Small intestine (tissue), 7 donors: ENCODE results near the gene ITLN2. TPM values are rescaled to one million over a fixed set of nuclear protein-coding genes. Genes with fewer than 3 reads are reported as not detected.
"Not testable (repeated sequence)": the region's sequence is repeated elsewhere in the genome, so short reads cannot be mapped to it uniquely, and the experiment has no call there.

Experiments
- DNase-seq, 2 donors: peaks; one replicate each; pipeline versions ENCODE4 v3.0.0 to v3.0.0-alpha.2; 2013
- FAIRE-seq: peaks from 2 replicates; lab custom pipeline; 2012; peaks lifted over from hg19 to GRCh38; lab: Jason Lieb, UNC
- H3K27ac ChIP-seq, 3 donors: one replicate each; pipeline ENCODE4 v1.5.1; 2013; ENCODE audit warnings: low read length in 2 of 3, mild to moderate bottlenecking in 2 of 3, control low read depth in 1 of 3, inconsistent platforms in 1 of 3, low read depth in 1 of 3, moderate library complexity in 1 of 3
- H3K27me3 ChIP-seq, 3 donors: one replicate each; pipeline ENCODE4 v1.6.1; 2013; ENCODE audit warnings: low read length in 3 of 3, inconsistent platforms in 1 of 3; ENCODE audit not compliant: control insufficient read depth in 3 of 3, insufficient read depth in 3 of 3
- H3K36me3 ChIP-seq, 3 donors: one replicate each; pipeline ENCODE4 v1.6.1; 2013; ENCODE audit warnings: low read length in 3 of 3, inconsistent platforms in 1 of 3, low read depth in 1 of 3, mild to moderate bottlenecking in 1 of 3, moderate library complexity in 1 of 3; ENCODE audit not compliant: control insufficient read depth in 3 of 3, insufficient read depth in 2 of 3
- H3K4me1 ChIP-seq, 3 donors: one replicate each; pipeline ENCODE4 v1.6.1; 2013; ENCODE audit warnings: low read length in 2 of 3, inconsistent platforms in 1 of 3, low read depth in 1 of 3, mild to moderate bottlenecking in 1 of 3, moderate library complexity in 1 of 3; ENCODE audit not compliant: control insufficient read depth in 3 of 3, insufficient read depth in 2 of 3
- H3K4me3 ChIP-seq, 3 donors: one replicate each; pipeline ENCODE4 v1.5.1; 2013; ENCODE audit warnings: low read length in 3 of 3, control low read depth in 1 of 3, inconsistent platforms in 1 of 3, low read depth in 1 of 3, mild to moderate bottlenecking in 1 of 3, moderate library complexity in 1 of 3
- H3K9me3 ChIP-seq, 2 donors: one replicate each; pipeline ENCODE4 v1.6.1; 2013; ENCODE audit warnings: low read depth in 1 of 2, low read length in 1 of 2; ENCODE audit not compliant: control insufficient read depth in 2 of 2, insufficient read depth in 1 of 2
- WGBS, 3 donors: extraction: QIAGEN DNeasy Blood & Tissue Kit; methylation state at CpG; one replicate each; pipeline ENCODE4 v1.1.7; 2013; 5-methylcytosine and 5-hydroxymethylcytosine counted together
- polyA plus RNA-seq, 4 donors: library from polyadenylated mRNA; stranded (reverse) in 3 of 4; unstranded in 1 of 4; fragments of 200-250 nt in 3 of 4; fragments of 120-200 nt in 1 of 4; gene quantifications; one replicate each; pipeline versions ENCODE4 v1.2.1 to v1.2.3, GENCODE V29; 2013
- donor health status: healthy with polysubstance abuse.
- donor health status: control.
- donor health status: control.
- donor health status: Bipolar disorder and iron deficiency.
- donor health status: healthy.

Gene ITLN2
- polyA plus RNA-seq, 4 donors: 1.7 to 318 (median 62.0) TPM

GRCh38 chr1:160935527-160936258 is 18.9 kb downstream of the ITLN2 start:
- H3K9me3 ChIP-seq: peaks cover 0 to 7% of the 10 kb centered on the region in 2 donors
- H3K4me3 ChIP-seq: no peak overlapping the region
- WGBS, 3 donors: 87% methylated on average over 12 of the region's 12 CpGs
- H3K27me3 ChIP-seq: no peaks in the 10 kb centered on the region
- no peaks in the 10 kb centered on the region for H3K36me3 ChIP-seq
- no peak for FAIRE-seq
- no peak for DNase-seq
- peaks cover 0 to 4% (median 0%) of the 10 kb centered on the region in 3 donors for H3K4me1 ChIP-seq
- no peak overlapping the region for H3K27ac ChIP-seq

- H3K9me3 ChIP-seq, H3K4me1 ChIP-seq, H3K27me3 ChIP-seq, H3K4me3 ChIP-seq, H3K27ac ChIP-seq, H3K36me3 ChIP-seq, DNase-seq, FAIRE-seq: not testable (repeated sequence)
- 95 to 96% (median 96%) methylated on average over 22 to 31 of the region's 31 CpGs for WGBS, 3 donors
Measured at GRCh38 chr1:160933305-160933704, 21.3 kb downstream of the ITLN2 start.

DNA sequence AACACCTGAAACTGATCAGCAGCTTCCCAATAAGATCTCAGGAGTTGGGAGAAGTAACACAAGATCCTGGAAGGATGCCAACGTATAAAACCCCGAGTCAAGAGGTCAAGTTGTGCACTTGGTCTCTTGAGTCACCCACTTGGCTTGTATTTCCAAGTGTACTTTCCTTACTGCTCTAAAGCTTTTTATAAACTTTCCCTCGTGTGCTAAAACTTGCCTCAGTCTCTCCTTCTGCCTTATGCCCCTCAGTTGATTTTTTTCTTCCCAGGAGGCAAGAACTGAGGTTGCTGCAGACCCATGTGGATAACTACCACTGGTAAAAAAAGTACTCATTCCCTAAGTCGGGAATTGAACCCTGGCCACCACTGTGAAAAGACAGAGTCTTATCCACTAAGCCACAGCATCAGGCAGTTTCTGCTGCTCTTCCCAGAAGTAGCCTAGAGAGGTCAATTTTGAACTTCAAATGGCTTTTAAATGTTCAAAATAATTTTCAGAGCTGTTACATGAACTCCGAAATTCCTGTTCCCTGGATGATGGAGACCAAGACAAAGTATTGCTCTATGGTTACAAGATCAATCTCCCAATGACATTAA is 28.9 kb downstream of the ITLN2 start:
- Histone ChIP-seq H3K4me1 (peaks cover 0 to 5% (median 0%) of the 10 kb centered on the region in 3 donors), H3K27me3 (no peaks in the 10 kb centered on the region), H3K4me3 (no peak overlapping the region), H3K27ac (peak overlapping the region; percentile 75 to 81 (median 81)), H3K36me3 (no peaks in the 10 kb centered on the region), H3K9me3 (peaks cover 0 to 40% of the 10 kb centered on the region in 2 donors)
- 36 to 69% (median 41%) methylated on average over 5 of the region's 5 CpGs for WGBS, 3 donors
- FAIRE-seq: no peak
- peak in 1 of 2 donors; percentile 94 for DNase-seq

- Histone ChIP-seq H3K4me3 (no peak overlapping the region), H3K36me3 (no peaks in the 10 kb centered on the region), H3K27me3 (no peaks in the 10 kb centered on the region), H3K9me3 (peaks cover 0 to 40% of the 10 kb centered on the region in 2 donors), H3K4me1 (peaks cover 0 to 5% (median 0%) of the 10 kb centered on the region in 3 donors), H3K27ac (peak overlapping the region; percentile 50 to 81 (median 81))
- peak; percentile 10 for FAIRE-seq
- 39 to 70% (median 42%) methylated on average over 7 of the region's 7 CpGs for WGBS, 3 donors
- DNase-seq: peak; percentile 45 to 89
Measured at GRCh38 chr1:160924791-160925651, 29.6 kb downstream of the ITLN2 start.

DNA sequence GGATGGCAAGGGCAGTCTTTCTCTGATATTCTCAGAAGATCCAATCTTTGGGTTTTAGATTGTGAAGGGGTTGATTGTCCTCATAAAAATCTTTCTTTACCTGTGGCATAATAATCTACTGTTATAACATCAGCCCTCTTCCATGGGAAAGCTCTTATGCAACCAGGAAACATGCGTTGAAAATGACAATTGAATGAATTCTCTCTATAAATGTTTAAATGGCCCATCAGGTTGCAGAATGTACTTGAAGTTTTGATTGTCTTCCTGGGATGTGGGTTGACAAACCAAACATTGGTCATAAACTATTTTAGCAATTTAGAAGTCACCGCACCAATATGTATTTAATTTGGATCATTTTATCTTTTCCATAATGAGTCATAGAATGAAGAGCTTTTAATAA is 37.9 kb downstream of the ITLN2 start:
- H3K9me3 ChIP-seq: peaks cover 0 to 4% of the 10 kb centered on the region in 2 donors
- H3K36me3 ChIP-seq: no peaks in the 10 kb centered on the region
- H3K27me3 ChIP-seq: no peaks in the 10 kb centered on the region
- peaks cover 0 to 12% (median 3%) of the 10 kb centered on the region in 3 donors for H3K4me1 ChIP-seq
- WGBS, 3 donors: 89 to 95% (median 90%) methylated on average over 2 of the region's 2 CpGs
- H3K27ac ChIP-seq: no peak overlapping the region
- no peak overlapping the region for H3K4me3 ChIP-seq
- FAIRE-seq (no peak), DNase-seq (no peak)

DNA sequence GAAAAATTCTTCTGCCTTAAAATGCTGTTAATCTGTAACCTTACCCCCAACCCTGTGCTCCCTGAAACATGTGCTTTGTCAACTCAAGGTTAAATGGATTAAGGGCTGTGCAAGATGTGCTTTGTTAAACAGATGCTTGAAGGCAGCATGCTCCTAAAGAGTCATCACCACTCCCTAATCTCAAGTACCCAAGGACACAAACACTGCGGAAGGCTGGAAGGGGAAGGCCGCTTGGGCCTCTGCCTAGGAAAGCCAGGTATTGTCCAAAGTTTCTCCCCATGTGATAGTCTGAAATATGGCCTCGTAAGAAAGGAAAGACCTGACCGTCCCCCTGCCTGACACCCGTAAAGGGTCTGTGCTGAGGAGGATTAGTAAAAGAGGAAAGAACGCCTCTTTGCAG is 41.4 kb downstream of the ITLN2 start:
- H3K36me3 ChIP-seq, FAIRE-seq, H3K27me3 ChIP-seq, DNase-seq, H3K9me3 ChIP-seq, H3K27ac ChIP-seq, H3K4me3 ChIP-seq: not testable (repeated sequence)
- WGBS, 3 donors: 66 to 84% (median 71%) methylated on average over 5 to 6 of the region's 6 CpGs
- peaks cover 0 to 18% (median 3%) of the 10 kb centered on the region in 3 donors for H3K4me1 ChIP-seq

- Histone ChIP-seq H3K27ac (peak overlapping the region in 1 of 3 donors; percentile 21), H3K27me3 (no peaks in the 10 kb centered on the region), H3K9me3 (peaks cover 0 to 2% of the 10 kb centered on the region in 2 donors), H3K36me3 (peaks cover 0 to 2% (median 0%) of the 10 kb centered on the region in 3 donors), H3K4me1 (peaks cover 0 to 18% (median 3%) of the 10 kb centered on the region in 3 donors), H3K4me3 (no peak overlapping the region)
- 27 to 42% (median 28%) methylated on average over 2 of the region's 2 CpGs for WGBS, 3 donors
- no peak for DNase-seq
- FAIRE-seq: no peak
Measured at GRCh38 chr1:160911925-160912324, 42.7 kb downstream of the ITLN2 start.

DNA sequence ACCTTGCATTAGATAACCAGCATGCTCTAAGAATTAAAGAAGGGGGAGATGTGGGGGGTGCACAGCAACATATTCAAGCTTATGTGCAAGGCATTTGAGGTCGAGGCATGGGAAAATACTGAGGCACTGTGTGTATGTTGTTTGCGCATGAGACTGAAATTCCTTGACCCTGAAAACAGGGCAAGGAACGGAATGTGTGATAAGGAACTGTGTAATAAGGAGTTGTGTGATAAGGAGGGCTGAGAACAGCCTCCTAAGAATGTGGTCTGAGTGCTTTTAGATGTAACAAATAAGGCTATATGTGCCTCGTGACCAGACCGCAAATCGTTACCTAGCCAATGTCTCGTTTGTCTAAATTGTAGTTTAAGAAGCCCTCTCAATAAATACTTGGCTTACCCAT is 43.2 kb downstream of the ITLN2 start:
- FAIRE-seq: no peak
- Histone ChIP-seq H3K36me3 (peaks cover 0 to 2% (median 0%) of the 10 kb centered on the region in 3 donors), H3K27me3 (no peaks in the 10 kb centered on the region), H3K4me1 (peaks cover 0 to 18% (median 3%) of the 10 kb centered on the region in 3 donors), H3K4me3 (no peak overlapping the region), H3K9me3 (peaks cover 0 to 2% of the 10 kb centered on the region in 2 donors), H3K27ac (peak overlapping the region in 1 of 3 donors; percentile 21)
- peak; percentile 71 to 90 for DNase-seq
- 15 to 35% (median 20%) methylated on average over 7 of the region's 7 CpGs for WGBS, 3 donors
